Liver (tissue), 3 donors: ENCODE results near the gene STK24.

Experiments
- CTCF ChIP-seq: fragments of 150-350 bp; IDR thresholded peaks from 2 replicates; pipeline ENCODE4 v1.5.1; 2017; ENCODE audit warnings: improper control_type of control experiment, low read depth, low read length; ENCODE audit not compliant: missing input control
- GABPA ChIP-seq, 2 donors: IDR thresholded peaks in 1 of 2; conservative IDR thresholded peaks in 1 of 2; 2 replicates each; pipeline ENCODE4 v1.6.1; 2016; ENCODE audit warnings: antibody characterized with exemption in 2 of 2, mild to moderate bottlenecking in 1 of 2, moderate library complexity in 1 of 2
- REST ChIP-seq: IDR thresholded peaks from 2 replicates; pipeline ENCODE4 v1.6.1; 2016; ENCODE audit warnings: antibody characterized with exemption, mild to moderate bottlenecking
- YY1 ChIP-seq: IDR thresholded peaks from 2 replicates; pipeline ENCODE4 v1.6.1; 2016; ENCODE audit warnings: antibody characterized with exemption, mild to moderate bottlenecking
- donor health status: healthy.
- donor health status: healthy.

GRCh38 chr13:98538876-98539275, 38.0 kb downstream of the STK24 start:
- TF ChIP-seq CTCF (no peak), YY1 (no peak), REST (no peak), GABPA (IDR thresholded peaks at IDR 0.05 in 1 of 2, conservative IDR thresholded peaks at IDR 0.05 in 1 of 2) (no peak)
